ENCODE measurements around the gene P2RY11.

Gene P2RY11

GRCh38 chr19:10141973-10142372, 30.5 kb downstream of the P2RY11 start:
- no peak for DNase-seq

GRCh38 chr19:10142701-10143375, 31.3 kb downstream of the P2RY11 start:
- no peak for DNase-seq

GRCh38 chr19:10143681-10144080, 32.2 kb downstream of the P2RY11 start:
- no peak for DNase-seq

- no peak for DNase-seq
Observed at GRCh38 chr19:10144361-10144760, 32.9 kb downstream of the P2RY11 start.

GRCh38 chr19:10145031-10145430, 33.5 kb downstream of the P2RY11 start:
- DNase-seq = no peak

GRCh38 chr19:10146142-10146541, 34.6 kb downstream of the P2RY11 start:
- no peak for DNase-seq

- no peak for DNase-seq
Observed at GRCh38 chr19:10149427-10149826, 37.9 kb downstream of the P2RY11 start.

- no peak for DNase-seq
Observed at GRCh38 chr19:10151521-10151920, 40.0 kb downstream of the P2RY11 start.

- no peak for DNase-seq
Observed at GRCh38 chr19:10152100-10152499, 40.6 kb downstream of the P2RY11 start.

- no peak for DNase-seq
Observed at GRCh38 chr19:10155839-10156238, 44.3 kb downstream of the P2RY11 start.

- DNase-seq = no peak
Observed at GRCh38 chr19:10158071-10158470, 46.6 kb downstream of the P2RY11 start.

GRCh38 chr19:10158485-10158884, 47.0 kb downstream of the P2RY11 start:
- no peak for DNase-seq

GRCh38 chr19:10159610-10160009, 48.1 kb downstream of the P2RY11 start:
- no peak for DNase-seq

- DNase-seq = no peak
Observed at GRCh38 chr19:10163536-10163935, 52.0 kb downstream of the P2RY11 start.
